AG09309 (cell line): ENCODE data around the gene CASZ1.

Source experiments
- DNase-seq: peaks from one replicate; pipeline ENCODE4 v3.0.0-alpha.2; 2010; ENCODE audit warnings: low read depth
- H3K4me3 ChIP-seq: 2 replicates; pipeline ENCODE4 v1.5.1; 2011; ENCODE audit warnings: mild to moderate bottlenecking, low read depth, low read length, moderate library complexity; ENCODE audit not compliant: control insufficient read depth
- TF ChIP-seq, protein P1 (sequence below): IDR thresholded peaks from 2 replicates; pipeline ENCODE4 v1.5.1; 2011; ENCODE audit warnings: mild to moderate bottlenecking, low read depth, low read length, inconsistent platforms; ENCODE audit not compliant: insufficient read depth, control insufficient read depth; ENCODE audit errors: missing control alignments

CASZ1 gene

DNA sequence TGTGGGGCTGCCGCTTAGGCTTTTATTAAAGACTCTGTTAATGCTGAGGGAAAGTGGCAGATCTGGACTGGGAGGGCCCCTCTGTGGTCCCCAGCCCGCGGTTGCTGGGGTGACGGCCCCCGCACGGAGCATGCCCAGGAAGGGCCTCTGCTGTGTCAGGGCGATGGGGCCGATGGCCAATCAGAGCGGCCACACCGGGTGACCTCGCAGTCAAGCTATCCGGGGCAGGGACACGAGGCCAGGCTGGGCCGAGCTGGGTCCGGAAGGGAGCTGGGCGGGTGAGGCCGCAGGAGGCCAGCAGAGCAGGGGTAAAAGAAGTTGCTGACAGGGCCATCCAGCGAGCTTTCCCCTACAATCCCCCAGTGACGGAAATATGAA, 145.1 kb downstream of the CASZ1 start:
- TF ChIP-seq, protein P1, sequence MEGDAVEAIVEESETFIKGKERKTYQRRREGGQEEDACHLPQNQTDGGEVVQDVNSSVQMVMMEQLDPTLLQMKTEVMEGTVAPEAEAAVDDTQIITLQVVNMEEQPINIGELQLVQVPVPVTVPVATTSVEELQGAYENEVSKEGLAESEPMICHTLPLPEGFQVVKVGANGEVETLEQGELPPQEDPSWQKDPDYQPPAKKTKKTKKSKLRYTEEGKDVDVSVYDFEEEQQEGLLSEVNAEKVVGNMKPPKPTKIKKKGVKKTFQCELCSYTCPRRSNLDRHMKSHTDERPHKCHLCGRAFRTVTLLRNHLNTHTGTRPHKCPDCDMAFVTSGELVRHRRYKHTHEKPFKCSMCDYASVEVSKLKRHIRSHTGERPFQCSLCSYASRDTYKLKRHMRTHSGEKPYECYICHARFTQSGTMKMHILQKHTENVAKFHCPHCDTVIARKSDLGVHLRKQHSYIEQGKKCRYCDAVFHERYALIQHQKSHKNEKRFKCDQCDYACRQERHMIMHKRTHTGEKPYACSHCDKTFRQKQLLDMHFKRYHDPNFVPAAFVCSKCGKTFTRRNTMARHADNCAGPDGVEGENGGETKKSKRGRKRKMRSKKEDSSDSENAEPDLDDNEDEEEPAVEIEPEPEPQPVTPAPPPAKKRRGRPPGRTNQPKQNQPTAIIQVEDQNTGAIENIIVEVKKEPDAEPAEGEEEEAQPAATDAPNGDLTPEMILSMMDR = no peak
- DNase-seq = no peak
- no peak overlapping the region for H3K4me3 ChIP-seq

DNA sequence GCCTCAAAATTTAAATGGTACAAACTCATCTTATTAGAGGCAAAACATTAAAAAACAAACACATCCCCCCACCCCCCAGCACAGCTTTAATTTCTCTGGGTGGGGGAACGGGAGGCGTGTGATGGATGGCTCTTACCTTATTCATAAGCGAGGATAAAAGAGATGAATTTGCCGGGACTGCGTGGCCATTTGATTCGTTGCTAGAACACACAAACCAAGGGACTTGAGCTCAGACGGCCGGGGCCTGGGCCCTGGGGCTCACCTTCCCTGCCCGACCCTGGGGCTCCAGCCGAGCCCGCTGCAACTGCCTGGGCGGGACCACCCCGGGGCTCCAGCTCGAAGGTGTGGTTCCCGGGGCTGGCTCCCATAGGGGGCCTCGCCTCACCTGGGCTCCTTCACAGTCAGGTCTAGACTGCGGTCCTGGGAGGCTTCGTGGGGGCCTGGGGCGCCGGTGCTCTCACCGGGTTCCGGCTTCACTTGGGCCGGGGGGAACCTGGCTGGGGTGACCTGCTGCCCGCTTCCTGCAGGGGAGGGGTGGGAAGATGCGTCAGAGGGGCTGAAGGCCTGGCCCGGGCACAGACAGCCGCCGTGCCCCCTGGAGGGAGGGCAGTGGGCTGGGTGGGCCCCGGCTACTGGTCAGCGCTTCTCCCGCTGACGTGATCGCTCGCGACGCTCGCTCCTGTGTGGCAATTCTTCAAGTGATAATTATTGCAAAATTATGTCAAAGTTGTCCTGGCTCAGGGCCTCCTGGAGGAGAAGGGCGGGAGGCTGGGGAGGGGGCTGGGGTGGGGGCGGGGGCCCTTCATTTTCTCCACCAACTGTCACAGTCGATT, 145.7 kb downstream of the CASZ1 start:
- DNase-seq = no peak
- no peak overlapping the region for H3K4me3 ChIP-seq
- TF ChIP-seq, protein P1 = no peak

DNA sequence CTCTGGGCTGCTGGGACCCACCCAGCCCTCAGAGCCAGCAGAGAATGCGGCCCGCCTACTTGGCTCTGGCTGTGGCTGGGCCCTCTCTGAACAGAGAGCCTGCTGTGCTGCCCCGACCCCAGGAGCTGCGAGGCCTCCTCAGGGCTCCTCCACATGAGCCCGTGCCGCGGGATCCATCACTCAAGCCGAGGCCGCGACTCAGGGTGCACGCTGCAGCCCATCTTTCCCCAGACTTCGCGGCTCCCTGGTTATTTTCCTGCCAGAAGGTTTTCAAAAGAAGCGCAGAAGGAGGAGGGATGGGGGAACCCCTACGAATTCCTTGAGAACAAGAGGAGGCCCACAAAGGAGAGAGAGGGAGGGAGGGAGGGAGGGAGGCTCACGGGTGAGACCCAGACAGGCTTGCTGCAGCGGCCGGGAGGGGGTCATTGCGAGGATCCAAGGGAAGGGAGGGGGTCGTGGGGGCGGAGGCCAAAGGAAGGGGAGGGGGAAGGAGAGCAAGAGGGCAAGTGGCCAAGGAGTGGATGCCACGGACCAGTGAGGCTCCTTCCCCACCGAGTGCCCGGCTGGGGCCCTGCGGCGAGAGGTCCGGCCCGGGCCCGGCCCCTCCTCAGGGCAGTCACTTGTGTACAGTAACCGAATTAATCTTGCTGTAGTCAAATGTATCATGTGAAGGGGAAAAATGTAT, 146.8 kb downstream of the CASZ1 start:
- TF ChIP-seq, protein P1 = no peak
- no peak overlapping the region for H3K4me3 ChIP-seq
- DNase-seq = no peak

DNA sequence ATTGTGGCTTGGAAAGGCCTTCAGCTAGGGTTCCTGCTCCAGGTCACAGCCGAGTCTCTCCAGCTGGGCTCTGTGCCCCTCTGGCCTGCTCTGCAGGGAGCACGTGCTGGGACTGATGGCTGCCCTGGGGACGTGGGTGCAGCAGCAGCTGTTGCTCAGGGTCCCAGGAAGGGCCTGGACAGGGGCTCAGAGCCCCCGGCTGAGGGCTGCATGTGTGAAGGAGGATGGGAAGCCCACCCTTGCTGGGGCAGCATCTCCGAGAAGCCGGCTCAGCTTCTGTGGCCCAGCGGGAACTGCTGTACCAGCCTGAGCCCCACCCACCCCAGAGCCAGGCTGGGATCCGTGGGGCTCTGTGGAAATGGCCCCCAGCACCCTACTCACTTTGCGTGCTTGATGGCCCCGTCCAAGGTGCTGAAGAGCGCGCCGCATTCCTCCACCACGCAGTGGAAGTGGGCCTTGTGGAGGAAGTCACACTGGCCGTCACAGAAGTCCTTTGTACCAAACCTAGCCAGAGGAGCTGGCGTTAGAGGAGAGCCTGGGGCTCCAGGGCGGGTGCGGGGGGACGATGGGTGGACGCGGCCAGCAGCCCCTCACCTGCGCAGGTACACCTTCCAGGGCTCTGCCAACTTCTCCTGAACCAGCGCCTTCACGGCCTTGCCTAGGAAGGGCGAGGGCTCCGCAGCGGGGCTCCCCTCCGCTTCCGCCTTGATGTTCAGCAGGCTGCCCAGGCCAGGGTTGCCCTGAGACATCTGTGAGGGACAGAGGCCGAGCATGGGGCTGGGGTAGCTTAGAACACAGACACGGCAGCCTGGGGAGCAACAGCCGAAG, 147.5 kb downstream of the CASZ1 start:
- TF ChIP-seq, protein P1 = no peak
- DNase-seq = no peak
- no peak overlapping the region for H3K4me3 ChIP-seq

DNA sequence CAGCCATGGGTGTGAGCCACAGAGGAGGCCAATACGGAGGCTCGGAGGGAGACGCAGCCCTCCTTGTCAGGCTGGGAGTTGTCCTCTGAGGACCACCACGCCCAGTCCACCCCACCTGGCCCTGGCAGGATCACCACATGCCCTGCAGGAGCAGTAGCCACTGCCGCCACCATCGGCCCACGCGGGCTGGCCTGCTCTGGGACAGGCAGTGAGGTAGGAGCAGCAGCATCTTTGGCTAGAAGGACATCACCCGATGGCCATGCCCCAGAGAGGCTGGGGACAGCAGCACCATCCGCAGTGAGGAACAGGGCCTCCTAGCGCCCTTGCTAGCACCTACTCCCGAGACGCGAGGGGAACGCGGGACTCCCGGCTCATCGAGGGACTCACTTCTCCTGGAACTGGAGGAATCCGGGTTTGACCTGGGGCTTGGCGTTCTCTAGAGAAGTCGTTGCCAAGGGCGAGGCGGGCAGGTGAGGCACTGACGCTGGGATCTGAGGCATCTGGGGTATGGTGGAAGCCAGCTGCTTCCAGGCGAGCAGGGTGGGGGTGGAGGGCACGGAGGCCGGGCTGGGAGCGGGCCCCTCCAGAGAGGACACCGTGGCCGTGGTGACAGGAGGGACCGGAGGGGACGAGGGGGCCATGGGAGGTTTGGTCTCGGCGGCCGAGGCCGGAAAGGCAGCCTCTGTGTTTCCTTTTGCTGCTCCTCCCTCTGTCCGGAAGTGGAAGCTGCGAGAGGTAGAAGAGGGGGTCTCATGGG, 148.9 kb downstream of the CASZ1 start:
- no peak overlapping the region for H3K4me3 ChIP-seq
- DNase-seq = no peak
- TF ChIP-seq, protein P1 = no peak

DNA sequence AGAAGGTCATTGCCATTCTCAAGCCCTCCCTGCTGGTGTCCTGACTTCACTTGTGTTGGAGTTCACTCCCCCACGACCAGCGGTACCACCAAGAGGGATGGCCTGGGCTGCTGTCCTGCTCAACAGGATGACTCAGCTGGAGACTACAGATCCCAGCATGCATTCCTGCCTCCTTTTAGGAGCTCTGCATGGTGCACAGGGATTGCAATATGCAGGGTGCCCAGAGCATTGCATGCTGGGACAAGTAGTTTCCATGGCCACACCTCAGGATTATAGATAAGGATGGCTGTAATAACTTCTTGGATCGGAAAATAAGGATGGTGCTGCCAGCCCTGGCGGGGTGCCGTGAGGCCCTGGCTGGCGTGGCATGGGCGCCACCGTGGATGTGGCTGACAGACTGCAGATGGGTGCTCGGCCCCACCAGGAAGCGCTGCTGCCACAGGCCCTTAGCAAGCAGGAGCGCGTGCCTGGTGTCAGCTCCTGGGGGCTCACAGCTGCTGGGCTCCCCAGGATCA, 150.0 kb downstream of the CASZ1 start:
- no peak for DNase-seq
- TF ChIP-seq, protein P1 = no peak
- no peak overlapping the region for H3K4me3 ChIP-seq
